Measurements from ENCODE around the gene ZFR.

Gene ZFR

DNA sequence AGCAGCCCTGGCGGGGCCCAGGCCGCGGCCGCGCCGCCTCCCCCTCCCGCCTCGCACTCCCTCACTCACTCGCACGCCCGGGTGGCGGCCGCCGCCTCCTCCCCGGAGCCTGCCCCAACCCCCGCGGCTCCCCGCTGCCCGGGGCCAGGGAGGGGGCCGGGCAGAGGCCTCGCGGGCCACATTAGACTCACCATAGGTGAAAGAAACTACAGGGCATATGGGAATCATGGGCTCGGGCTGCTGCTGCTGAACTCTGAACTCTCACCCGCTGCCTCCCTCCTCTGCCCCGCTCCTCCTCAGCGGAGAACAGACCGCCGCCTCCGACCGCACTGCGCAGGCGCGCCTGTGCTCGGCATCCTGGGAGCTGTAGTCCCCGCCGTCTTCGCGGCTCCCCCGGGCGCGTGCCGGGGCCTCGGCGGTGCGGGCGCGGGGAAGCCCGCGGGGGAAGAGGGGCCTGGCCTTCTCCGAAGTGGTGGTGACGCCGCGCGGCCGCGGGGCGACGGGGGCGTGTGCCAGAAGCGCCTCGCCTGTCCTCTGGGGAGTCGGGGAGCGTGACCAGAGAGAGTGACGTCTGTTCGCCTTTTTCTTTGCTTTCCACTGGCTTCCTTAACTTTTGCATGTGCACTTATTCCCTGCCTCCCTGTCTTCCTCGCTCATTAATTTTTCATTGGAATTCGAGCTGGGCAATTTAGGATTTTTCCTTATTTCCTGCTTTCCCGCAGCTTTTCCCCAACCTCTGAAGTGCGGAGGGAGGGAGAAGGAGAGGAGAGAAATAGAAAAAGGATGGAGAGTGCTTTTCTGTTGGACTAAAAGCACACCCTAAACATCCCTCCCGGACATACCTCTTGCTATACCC lies at the start of gene ZFR:
Gene ZFR, minus strand, starts transcription at position 310 of the 856 bp plus-strand sequence. Its CDS starts 82 bp downstream, at position 228.
- peaks cover 50% of the 10 kb centered on the region for H3K4me1 Mint-ChIP-seq (ENCODE audit: low read depth)
- peak within 1 kb of the TSS; percentile 99 for H3K4me3 Mint-ChIP-seq
- no peaks in the 10 kb centered on the region for H3K9me3 Mint-ChIP-seq
- H3K27me3 Mint-ChIP-seq: no peaks in the 10 kb centered on the region
- H3K36me3 Mint-ChIP-seq (ENCODE audit: low read depth): peaks cover 27% of the 10 kb centered on the region
- peak within 1 kb of the TSS; percentile 97 for H3K27ac Mint-ChIP-seq

DNA sequence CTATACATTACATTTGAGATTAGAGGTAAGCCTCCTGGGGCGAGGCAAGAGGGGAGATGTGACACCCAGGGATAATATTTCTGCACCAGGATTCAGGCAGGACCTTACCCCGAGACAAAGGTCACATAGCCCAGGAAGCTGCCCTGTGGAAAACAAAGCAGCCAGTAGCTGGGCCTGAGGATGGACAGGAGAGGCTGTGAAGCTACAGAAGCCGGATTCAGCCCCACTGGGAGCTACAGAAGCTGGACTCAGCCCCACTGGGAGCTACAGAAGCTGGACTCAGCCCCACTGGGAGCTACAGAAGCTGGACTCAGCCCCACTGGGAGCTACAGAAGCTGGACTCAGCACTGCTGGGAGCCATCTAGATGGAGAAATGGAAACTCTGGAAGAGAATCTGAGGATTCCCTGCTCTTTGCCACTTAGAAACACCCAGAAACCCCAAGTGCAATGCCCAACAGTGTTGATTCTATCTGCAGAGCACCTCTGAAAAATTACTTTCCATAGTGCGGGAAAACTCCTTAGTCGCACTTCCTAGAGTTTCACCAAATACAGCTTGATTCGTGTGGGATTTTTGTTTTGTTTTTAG lies 46.5 kb upstream of the ZFR start:
- Mint-ChIP-seq H3K4me1 (ENCODE audit: low read depth) (no peaks in the 10 kb centered on the region), H3K9me3 (no peaks in the 10 kb centered on the region), H3K36me3 (ENCODE audit: low read depth) (no peaks in the 10 kb centered on the region), H3K27ac (no peak overlapping the region), H3K27me3 (no peaks in the 10 kb centered on the region), H3K4me3 (no peak overlapping the region)

DNA sequence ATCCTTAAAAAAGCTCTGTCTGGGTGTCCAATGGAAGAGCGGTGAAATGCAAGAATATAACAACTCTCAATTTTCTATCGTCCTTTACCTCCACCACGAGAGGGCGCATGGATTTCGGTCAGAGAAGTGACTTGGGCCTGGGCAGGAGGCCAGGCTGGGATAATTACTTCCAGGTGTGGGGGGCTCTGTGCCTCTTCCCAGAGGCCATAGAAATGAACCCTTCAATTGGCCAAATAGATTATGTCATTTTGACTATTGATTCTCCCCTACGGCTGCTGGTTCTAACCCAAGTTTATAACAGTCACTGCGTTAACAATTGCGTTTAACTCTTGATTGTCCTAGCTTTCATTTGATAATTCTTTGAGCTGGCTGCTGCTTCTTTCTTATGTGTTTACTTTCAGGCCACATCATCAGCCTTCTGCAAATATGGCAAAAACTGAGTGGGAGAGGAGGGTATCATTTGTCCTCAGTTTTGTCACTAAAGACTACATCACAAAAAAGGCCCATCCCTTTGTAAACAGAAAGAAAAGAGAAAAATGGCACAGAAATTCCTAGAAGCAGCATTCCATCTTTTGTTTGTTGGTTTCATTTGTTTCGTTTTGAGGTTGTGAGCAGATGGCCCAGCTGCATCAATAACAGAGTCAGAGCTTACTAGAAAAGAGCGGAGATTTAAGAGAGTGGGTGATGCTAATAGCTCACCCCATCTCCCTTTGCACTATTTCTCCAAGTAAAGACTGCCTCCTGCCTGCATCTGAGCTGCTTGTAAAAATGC lies 45.4 kb upstream of the ZFR start:
- H3K27ac Mint-ChIP-seq: no peak overlapping the region
- no peaks in the 10 kb centered on the region for H3K4me1 Mint-ChIP-seq (ENCODE audit: low read depth)
- H3K4me3 Mint-ChIP-seq: no peak overlapping the region
- H3K27me3 Mint-ChIP-seq: no peaks in the 10 kb centered on the region
- no peaks in the 10 kb centered on the region for H3K9me3 Mint-ChIP-seq
- no peaks in the 10 kb centered on the region for H3K36me3 Mint-ChIP-seq (ENCODE audit: low read depth)

DNA sequence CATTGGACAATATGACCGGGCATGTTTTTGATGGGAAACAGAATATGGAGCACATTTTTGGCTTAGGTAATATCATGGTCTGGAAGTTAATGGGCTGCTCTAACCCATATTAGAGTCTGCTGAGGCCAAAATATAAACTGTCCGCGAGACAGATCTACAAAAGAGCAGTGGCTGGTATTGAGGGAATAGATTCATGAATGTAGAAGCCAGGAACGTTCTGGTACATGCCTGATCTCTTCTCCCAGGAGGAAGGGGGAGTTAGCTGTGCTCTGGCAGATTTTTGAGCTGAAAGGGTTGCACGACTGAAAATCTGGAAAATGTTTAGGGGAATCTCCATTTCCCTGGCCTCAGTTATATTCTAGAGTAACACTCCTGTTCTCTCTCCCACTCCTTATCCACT lies 42.9 kb upstream of the ZFR start:
- H3K4me1 Mint-ChIP-seq (ENCODE audit: low read depth): no peaks in the 10 kb centered on the region
- no peak overlapping the region for H3K4me3 Mint-ChIP-seq
- H3K27me3 Mint-ChIP-seq: no peaks in the 10 kb centered on the region
- H3K36me3 Mint-ChIP-seq (ENCODE audit: low read depth): no peaks in the 10 kb centered on the region
- no peaks in the 10 kb centered on the region for H3K9me3 Mint-ChIP-seq
- no peak overlapping the region for H3K27ac Mint-ChIP-seq

DNA sequence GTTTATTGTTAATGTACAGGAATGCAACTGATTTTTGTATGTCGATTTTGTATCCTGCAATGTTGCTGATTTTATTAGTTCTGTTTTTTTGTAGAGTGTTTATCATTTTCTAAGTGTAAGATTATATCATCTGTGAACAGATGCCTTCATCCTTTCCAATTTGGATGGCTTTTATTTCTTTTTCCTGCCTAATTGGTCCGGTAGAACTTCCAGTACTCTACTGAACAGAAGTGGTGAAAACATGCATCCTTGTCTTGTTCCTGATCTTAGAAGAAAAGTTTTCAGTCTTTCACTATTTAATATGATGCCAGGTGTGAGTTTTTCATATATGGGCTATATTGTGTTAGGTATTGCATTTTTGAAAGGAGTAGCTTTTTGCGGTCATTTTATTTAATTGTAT lies 42.5 kb upstream of the ZFR start:
- Mint-ChIP-seq H3K27ac (no peak overlapping the region), H3K27me3 (no peaks in the 10 kb centered on the region), H3K36me3 (ENCODE audit: low read depth) (no peaks in the 10 kb centered on the region), H3K4me1 (ENCODE audit: low read depth) (no peaks in the 10 kb centered on the region), H3K9me3 (no peaks in the 10 kb centered on the region), H3K4me3 (no peak overlapping the region)

DNA sequence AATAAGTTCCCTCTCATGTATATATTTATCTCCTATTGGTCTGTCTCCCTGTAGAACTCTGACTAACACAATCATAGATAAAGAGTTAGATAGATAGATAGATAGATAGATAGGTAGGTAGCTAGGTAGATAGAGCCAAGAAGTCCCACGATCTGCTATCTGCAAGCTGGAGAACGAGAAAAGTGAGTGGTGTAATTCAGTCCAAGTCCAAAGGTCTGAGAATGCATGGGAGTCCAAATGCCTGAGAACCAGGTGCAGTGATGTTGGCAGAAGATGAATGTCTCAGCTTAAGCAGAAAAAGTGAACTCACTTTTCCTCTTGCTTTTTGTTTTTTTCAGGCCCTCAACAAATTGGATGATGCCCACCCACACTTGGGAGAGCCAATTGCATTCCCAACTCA lies 37.7 kb upstream of the ZFR start:
- no peak overlapping the region for H3K27ac Mint-ChIP-seq
- no peak overlapping the region for H3K4me3 Mint-ChIP-seq
- no peaks in the 10 kb centered on the region for H3K4me1 Mint-ChIP-seq (ENCODE audit: low read depth)
- H3K36me3 Mint-ChIP-seq (ENCODE audit: low read depth): no peaks in the 10 kb centered on the region
- H3K27me3 Mint-ChIP-seq: no peaks in the 10 kb centered on the region
- H3K9me3 Mint-ChIP-seq: no peaks in the 10 kb centered on the region

DNA sequence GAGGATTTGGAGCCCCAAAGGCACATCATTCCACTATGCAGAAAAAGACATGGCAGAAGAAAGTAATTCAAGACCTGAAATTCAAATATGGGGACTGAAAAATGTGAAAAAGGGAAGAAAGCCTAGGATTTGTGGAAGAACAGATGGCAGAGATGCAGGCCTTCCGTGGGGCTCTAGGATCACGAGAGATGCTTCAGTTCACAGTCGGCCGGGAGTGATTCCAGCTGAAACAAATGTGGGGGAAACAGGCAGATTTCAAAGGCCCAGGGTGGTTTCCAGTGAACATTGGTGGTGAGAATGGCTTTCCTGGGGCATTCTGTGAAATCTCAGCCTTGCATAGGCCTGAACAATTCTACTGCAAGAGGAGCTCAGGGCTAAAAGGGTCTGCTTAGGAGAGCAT lies 34.6 kb upstream of the ZFR start:
- H3K4me3 Mint-ChIP-seq: no peak overlapping the region
- no peaks in the 10 kb centered on the region for H3K4me1 Mint-ChIP-seq (ENCODE audit: low read depth)
- no peaks in the 10 kb centered on the region for H3K9me3 Mint-ChIP-seq
- no peak overlapping the region for H3K27ac Mint-ChIP-seq
- H3K27me3 Mint-ChIP-seq: no peaks in the 10 kb centered on the region
- H3K36me3 Mint-ChIP-seq (ENCODE audit: low read depth): no peaks in the 10 kb centered on the region

DNA sequence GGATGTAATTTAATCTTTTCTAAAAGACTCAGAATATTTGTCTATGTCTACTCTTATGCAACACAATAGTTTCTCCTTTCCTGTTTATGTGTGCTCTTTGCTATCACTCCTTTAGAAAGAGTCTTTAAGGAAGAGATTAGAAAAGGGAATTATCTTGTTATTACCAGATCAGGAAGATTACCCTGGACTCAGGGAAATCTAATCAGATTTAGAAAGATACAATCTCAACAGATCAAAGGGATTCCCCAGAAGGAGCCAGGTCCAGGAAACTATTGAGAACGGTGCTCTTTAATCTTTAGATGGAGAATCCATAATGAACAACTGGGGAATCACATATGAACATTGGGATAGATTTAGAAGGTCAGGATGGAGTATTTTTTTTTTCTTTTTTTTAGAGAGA lies 32.4 kb upstream of the ZFR start:
- no peak overlapping the region for H3K27ac Mint-ChIP-seq
- no peaks in the 10 kb centered on the region for H3K9me3 Mint-ChIP-seq
- H3K4me3 Mint-ChIP-seq: no peak overlapping the region
- no peaks in the 10 kb centered on the region for H3K4me1 Mint-ChIP-seq (ENCODE audit: low read depth)
- H3K27me3 Mint-ChIP-seq: no peaks in the 10 kb centered on the region
- H3K36me3 Mint-ChIP-seq (ENCODE audit: low read depth): no peaks in the 10 kb centered on the region

DNA sequence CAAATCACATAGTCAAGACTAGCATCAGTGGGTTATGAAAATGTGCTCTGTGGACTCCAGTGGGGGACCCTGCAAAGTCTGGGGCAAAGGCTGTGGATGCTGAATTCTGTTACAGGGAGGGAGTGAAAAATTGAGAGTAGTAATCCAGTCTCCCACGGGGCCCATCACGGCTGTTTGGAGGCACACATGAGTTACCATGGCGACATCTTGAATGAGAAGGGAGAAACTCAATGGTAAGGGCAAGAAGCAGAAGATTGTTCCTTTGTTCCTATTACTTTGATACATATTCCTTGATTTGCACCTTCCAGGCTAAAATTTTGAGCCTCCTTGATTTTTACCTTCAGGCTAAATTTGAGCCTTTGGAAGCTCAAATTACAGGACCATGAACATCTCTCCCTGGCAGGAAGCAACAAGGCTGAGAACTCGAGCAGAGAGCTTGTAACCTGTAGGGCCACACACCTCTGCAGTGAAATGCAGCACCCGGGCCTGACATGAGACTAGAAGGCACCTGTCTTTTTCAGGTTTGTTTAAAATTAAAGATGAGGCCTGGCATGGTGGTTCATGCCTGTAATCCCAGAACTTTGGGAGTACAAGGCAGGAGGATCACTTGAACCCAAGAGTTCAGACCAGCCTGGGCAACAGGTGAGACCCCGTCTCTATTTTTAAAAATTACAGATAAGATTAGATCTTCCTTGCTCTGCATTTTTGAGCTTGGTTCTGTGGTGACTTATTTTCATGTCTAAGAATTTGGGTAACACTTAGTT lies 31.0 kb upstream of the ZFR start:
- Mint-ChIP-seq H3K36me3 (ENCODE audit: low read depth) (no peaks in the 10 kb centered on the region), H3K27me3 (no peaks in the 10 kb centered on the region), H3K4me3 (no peak overlapping the region), H3K27ac (no peak overlapping the region), H3K9me3 (no peaks in the 10 kb centered on the region), H3K4me1 (ENCODE audit: low read depth) (no peaks in the 10 kb centered on the region)

DNA sequence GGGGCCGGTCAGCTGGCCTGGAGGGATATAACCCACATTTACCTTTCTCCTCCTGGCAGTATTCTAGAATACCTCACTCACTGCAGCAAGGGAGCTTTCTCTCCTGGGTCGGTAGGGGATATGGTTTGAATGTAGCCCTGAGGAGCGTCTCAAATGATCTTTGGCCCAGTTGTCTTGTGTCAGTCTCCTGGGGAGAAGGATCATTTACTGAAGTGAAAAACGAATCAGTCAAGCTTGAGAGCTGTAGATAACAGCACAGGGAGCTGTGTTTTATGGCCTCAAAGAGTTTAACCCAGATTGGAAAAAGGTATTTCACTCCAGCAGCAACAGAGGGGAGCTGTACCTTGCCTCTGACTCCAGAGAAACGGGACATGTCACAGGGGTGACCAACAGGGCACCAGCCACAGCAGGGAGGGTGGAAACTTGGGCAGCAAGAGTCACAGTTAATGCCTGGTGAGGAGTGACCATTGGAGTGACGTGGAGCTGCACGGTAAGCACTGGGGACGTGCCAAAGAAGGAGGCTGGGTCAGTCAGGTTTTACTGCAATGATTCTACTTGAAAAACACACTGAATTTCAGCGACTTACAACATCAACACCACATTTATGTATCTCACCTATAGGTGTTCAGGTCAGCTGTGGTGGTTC lies 29.8 kb upstream of the ZFR start:
- no peaks in the 10 kb centered on the region for H3K36me3 Mint-ChIP-seq (ENCODE audit: low read depth)
- H3K27ac Mint-ChIP-seq: no peak overlapping the region
- no peaks in the 10 kb centered on the region for H3K9me3 Mint-ChIP-seq
- no peaks in the 10 kb centered on the region for H3K4me1 Mint-ChIP-seq (ENCODE audit: low read depth)
- H3K4me3 Mint-ChIP-seq: no peak overlapping the region
- no peaks in the 10 kb centered on the region for H3K27me3 Mint-ChIP-seq

DNA sequence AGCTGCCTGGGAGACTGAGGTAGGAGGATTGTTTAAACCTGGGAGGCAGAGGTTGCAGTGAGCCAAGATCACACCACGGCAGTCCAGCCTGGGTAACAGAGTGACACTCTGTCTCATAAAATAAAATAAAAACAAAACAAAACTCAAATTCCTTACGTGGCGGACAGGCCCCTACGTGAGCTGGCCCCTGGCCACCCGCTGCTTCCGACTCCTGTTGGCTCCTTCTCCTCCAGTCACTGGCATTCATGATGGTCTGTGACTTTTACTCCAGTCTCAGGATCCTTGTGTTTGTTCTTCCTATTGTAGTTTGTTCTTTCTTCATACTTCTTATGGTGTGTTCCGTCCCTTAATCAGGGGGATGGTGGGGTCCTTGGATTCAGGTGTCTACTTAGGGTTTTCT lies 28.5 kb upstream of the ZFR start:
- no peaks in the 10 kb centered on the region for H3K4me1 Mint-ChIP-seq (ENCODE audit: low read depth)
- H3K27ac Mint-ChIP-seq: no peak overlapping the region
- no peaks in the 10 kb centered on the region for H3K9me3 Mint-ChIP-seq
- no peaks in the 10 kb centered on the region for H3K36me3 Mint-ChIP-seq (ENCODE audit: low read depth)
- H3K4me3 Mint-ChIP-seq: no peak overlapping the region
- H3K27me3 Mint-ChIP-seq: no peaks in the 10 kb centered on the region

DNA sequence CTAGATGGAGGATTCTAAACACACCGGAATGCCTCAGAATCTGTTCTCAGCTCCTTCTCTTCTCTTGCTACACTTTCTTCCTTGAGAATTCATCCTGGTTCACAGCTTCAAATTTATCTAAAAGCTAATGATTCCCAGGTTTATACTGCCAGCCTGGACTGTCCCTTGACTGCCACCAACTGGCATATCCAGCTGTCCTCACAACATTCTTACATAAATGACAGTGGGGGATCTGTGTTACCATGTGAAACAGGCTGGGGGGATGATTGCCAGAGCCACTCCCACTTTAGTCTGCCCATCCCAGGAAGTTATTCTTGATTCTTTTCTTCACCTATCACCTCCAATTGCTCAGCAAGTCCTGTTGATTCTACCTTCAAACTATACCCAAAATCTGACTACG lies 27.2 kb upstream of the ZFR start:
- H3K36me3 Mint-ChIP-seq (ENCODE audit: low read depth): no peaks in the 10 kb centered on the region
- no peaks in the 10 kb centered on the region for H3K27me3 Mint-ChIP-seq
- H3K27ac Mint-ChIP-seq: no peak overlapping the region
- no peaks in the 10 kb centered on the region for H3K4me1 Mint-ChIP-seq (ENCODE audit: low read depth)
- no peak overlapping the region for H3K4me3 Mint-ChIP-seq
- H3K9me3 Mint-ChIP-seq: no peaks in the 10 kb centered on the region

DNA sequence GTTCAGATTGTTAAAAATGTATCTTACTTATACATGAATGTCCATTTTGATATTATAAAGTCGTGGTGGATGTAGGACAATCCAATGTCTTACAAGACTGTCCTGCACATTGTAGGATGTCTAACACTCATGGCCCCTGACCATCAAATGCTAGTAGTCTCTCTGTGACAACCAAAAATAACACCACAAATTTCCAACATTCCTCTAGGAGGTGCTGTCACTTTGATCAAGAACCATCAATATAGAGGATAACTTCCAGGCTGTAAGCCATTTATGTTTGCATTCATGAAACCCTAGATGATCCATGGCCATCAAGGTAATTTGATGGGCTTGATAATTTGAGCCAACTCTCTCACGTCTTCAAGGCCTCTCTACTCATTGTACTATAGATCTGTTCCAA lies 20.5 kb upstream of the ZFR start:
- Mint-ChIP-seq H3K4me3 (no peak overlapping the region), H3K4me1 (ENCODE audit: low read depth) (peaks cover 18% of the 10 kb centered on the region), H3K9me3 (no peaks in the 10 kb centered on the region), H3K36me3 (ENCODE audit: low read depth) (no peaks in the 10 kb centered on the region), H3K27ac (no peak overlapping the region), H3K27me3 (no peaks in the 10 kb centered on the region)

DNA sequence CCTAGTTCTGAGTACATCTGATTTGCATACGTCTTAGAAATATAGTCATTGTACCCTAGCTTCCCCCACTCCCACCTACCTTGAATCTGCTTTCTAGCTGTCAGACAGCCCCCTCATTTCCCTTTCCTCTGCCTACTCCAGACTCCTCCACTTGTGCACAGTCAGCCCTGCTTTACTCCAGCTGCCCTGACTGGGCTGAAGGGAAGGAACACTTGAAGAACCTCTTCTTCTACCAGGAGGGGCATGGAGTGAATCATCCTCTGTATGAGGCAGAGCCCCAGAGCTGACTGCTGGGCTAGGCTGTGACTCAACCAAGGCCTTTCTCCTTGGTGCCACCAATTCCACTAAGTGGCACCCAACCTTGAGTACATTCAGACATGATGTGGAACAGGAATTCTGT lies 18.1 kb upstream of the ZFR start:
- Mint-ChIP-seq H3K27ac (peak overlapping the region; percentile 68), H3K4me3 (no peak overlapping the region), H3K9me3 (no peaks in the 10 kb centered on the region), H3K27me3 (no peaks in the 10 kb centered on the region), H3K4me1 (ENCODE audit: low read depth) (peaks cover 18% of the 10 kb centered on the region), H3K36me3 (ENCODE audit: low read depth) (no peaks in the 10 kb centered on the region)
